ENCODE measurements around the gene ECHDC1. TPM values are rescaled to one million over a fixed set of nuclear protein-coding genes. Genes with fewer than 3 reads are reported as not detected.

The ECHDC1 gene
- total RNA-seq, 4 donors from 2014 or later, result 25.8 to 42.4 (median 34.6) TPM

DNA sequence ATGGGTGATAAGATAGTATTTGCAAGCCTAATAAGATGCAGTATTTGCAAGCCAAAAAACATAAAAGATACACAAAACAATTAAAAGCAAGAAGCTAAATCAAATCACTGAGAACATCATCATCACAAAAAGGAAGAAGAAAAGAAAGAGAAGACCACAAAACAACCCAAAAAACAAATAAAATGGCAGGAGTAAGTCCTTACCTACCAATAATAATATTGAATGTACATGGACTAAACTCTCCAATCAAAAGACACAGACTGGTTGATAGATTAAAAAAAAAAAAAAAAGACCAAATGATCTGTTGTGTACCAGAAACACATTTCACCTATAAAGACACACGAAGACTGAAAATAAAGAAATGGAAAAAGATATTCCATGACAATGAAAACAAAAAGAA, 37.7 kb downstream of the ECHDC1 start:
- WGBS, 2 donors, result 100% methylated on average over 1 of the region's 1 CpG
- no peak for TF ChIP-seq POLR2A (IDR thresholded peaks at IDR 0.05)
- intact Hi-C loops (cut with DNase I; ENCODE audit: low total_unique reads), result loop anchor here (10.0 kb wide), 1 partner anchor 119 kb away; no protein-coding TSS in a partner anchor
- no peak overlapping the region for H3K4me3 ChIP-seq (ENCODE audit: low read depth, poor library complexity, severe bottlenecking)
- DNase-seq (ENCODE audit: low spot score in 2 of 2), result no peak

- 84 to 88% methylated on average over 3 of the region's 3 CpGs for WGBS, 2 donors
- intact Hi-C loops (cut with DNase I; ENCODE audit: low total_unique reads), result loop anchor here (10.0 kb wide), 1 partner anchor 121 kb away; no protein-coding TSS in a partner anchor
- TF ChIP-seq POLR2A (IDR thresholded peaks at IDR 0.05) (no peak), CTCF (IDR thresholded peaks at IDR 0.05) (no peak)
- H3K4me3 ChIP-seq (ENCODE audit: low read depth, poor library complexity, severe bottlenecking), result no peak overlapping the region
- DNase-seq (ENCODE audit: low spot score in 2 of 2), result no peak
Measured at GRCh38 chr6:127303917-127304316, 39.5 kb downstream of the ECHDC1 start.

- peak in 1 of 2 donors; percentile 59 for DNase-seq (ENCODE audit: low spot score in 2 of 2)
- no peak overlapping the region for H3K4me3 ChIP-seq (ENCODE audit: low read depth, poor library complexity, severe bottlenecking)
- 36 to 37% methylated on average over 6 of the region's 6 CpGs for WGBS, 2 donors
- intact Hi-C loops (cut with DNase I; ENCODE audit: low total_unique reads), result loop anchor here (10.0 kb wide), 1 partner anchor 122 kb away; no protein-coding TSS in a partner anchor
- TF ChIP-seq CTCF (IDR thresholded peaks at IDR 0.05) (no peak), POLR2A (IDR thresholded peaks at IDR 0.05) (no peak)
Measured at GRCh38 chr6:127302728-127303660, 40.4 kb downstream of the ECHDC1 start.

DNA sequence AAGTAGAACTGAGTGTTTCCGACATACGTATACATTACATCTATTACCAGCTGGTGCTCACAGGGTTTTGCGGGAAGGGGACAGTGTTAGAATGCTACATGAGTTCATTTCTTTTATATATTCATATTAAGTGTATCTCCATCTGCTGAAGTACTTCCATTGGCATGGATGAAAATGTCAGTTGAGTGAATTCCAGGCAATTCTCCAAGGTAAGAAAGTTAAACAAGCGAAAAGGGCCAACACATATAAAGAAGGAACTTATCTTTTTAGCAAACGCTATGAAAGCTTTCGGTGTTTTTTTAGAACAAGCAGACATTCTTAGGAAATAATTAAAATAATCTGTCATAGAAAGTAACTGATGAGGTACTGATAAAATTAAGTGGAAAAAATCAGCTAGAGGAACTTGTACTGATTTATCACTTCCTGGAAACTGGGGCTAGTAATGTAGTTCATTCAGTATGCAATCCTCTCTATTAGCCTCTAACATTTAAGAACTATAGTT, 42.2 kb downstream of the ECHDC1 start:
- 75% methylated on average over 6 of the region's 6 CpGs for WGBS, 2 donors
- intact Hi-C loops (cut with DNase I; ENCODE audit: low total_unique reads), result loop anchor here (10.0 kb wide), 1 partner anchor 124 kb away; no protein-coding TSS in a partner anchor
- DNase-seq (ENCODE audit: low spot score in 2 of 2), result no peak
- no peak for TF ChIP-seq CTCF (IDR thresholded peaks at IDR 0.05)
- no peak for TF ChIP-seq POLR2A (IDR thresholded peaks at IDR 0.05)
- H3K4me3 ChIP-seq (ENCODE audit: low read depth, poor library complexity, severe bottlenecking), result no peak overlapping the region

DNA sequence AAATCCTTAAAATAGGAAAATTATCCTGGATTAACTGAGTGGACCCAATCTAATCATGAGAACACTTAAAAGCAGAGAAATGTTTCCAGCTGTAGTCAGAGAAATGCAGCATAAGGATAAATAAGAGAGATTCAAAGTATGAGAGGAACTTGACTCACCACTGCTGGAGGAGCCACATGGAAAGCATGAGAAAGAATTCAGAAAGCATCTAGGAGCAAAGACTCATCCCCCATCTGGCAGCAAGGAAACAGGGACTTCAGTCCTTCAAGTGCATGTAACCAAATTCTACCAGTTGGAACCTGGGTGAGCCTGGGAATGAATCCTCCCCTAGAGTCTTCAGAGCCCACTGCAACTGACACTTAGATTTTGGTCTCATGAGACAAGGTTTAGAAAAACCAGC, 43.0 kb downstream of the ECHDC1 start:
- H3K4me3 ChIP-seq (ENCODE audit: low read depth, poor library complexity, severe bottlenecking), result no peak overlapping the region
- no peak for DNase-seq (ENCODE audit: low spot score in 2 of 2)
- TF ChIP-seq CTCF (IDR thresholded peaks at IDR 0.05) (no peak), POLR2A (IDR thresholded peaks at IDR 0.05) (no peak)
- intact Hi-C loops (cut with DNase I; ENCODE audit: low total_unique reads), result loop anchor here (10.0 kb wide), 1 partner anchor 124 kb away; no protein-coding TSS in a partner anchor

GRCh38 chr6:127299522-127300240, 43.7 kb downstream of the ECHDC1 start:
- DNase-seq (ENCODE audit: low spot score in 2 of 2), result no peak
- intact Hi-C loops (cut with DNase I; ENCODE audit: low total_unique reads), result loop anchor here (10.0 kb wide), 2 partner anchors 125 to 225 kb away; no protein-coding TSS in a partner anchor
- TF ChIP-seq CTCF (IDR thresholded peaks at IDR 0.05), result no peak
- TF ChIP-seq POLR2A (IDR thresholded peaks at IDR 0.05), result no peak
- 71 to 82% methylated on average over 4 of the region's 4 CpGs for WGBS, 2 donors
- H3K4me3 ChIP-seq (ENCODE audit: low read depth, poor library complexity, severe bottlenecking), result no peak overlapping the region

All from lower leg skin (tissue), 4 donors.